Osteoblast (primary cell): Measurements from ENCODE around the gene EXOC2. TPM values are rescaled to one million over a fixed set of nuclear protein-coding genes. Genes with fewer than 3 reads are reported as not detected.

Experiments used
- DNase-seq: peaks from one replicate; pipeline ENCODE4 v3.0.0; 2011; ENCODE audit warnings: low spot score, mixed read lengths; ENCODE audit not compliant: insufficient read length; ENCODE audit errors: missing footprints
- H2AFZ ChIP-seq: 2 replicates; pipeline ENCODE4 v1.6.0; 2011; ENCODE audit warnings: mild to moderate bottlenecking, low read length
- H3K27ac ChIP-seq: 2 replicates; pipeline ENCODE4 v1.5.1; 2011; ENCODE audit warnings: mild to moderate bottlenecking, low read depth, low read length, moderate library complexity
- H3K27me3 ChIP-seq: 2 replicates; pipeline ENCODE4 v1.6.0; 2012; ENCODE audit warnings: mild to moderate bottlenecking, control low read depth, inconsistent platforms, low read length, moderate library complexity; ENCODE audit not compliant: insufficient read depth
- H3K36me3 ChIP-seq: 2 replicates; pipeline ENCODE4 v1.5.1; 2011; ENCODE audit warnings: mild to moderate bottlenecking, low read length, control low read depth, moderate library complexity; ENCODE audit not compliant: insufficient read depth
- H3K4me1 ChIP-seq: 2 replicates; pipeline ENCODE4 v1.5.1; 2011; ENCODE audit warnings: mild to moderate bottlenecking, low read length, control low read depth, moderate library complexity; ENCODE audit not compliant: insufficient read depth
- H3K4me2 ChIP-seq: 2 replicates; pipeline ENCODE4 v1.6.0; 2011; ENCODE audit warnings: mild to moderate bottlenecking, low read length; ENCODE audit not compliant: insufficient read depth
- H3K4me3 ChIP-seq: fragments of 200-600 bp; sonication (generic); 3 replicates; pipeline ENCODE4 v1.5.1; 2012; ENCODE audit warnings: mild to moderate bottlenecking, low read length, inconsistent platforms; ENCODE audit not compliant: insufficient read depth
- H3K79me2 ChIP-seq: 2 replicates; pipeline ENCODE4 v1.6.0; 2012; ENCODE audit warnings: mild to moderate bottlenecking, low read length, control low read depth, inconsistent platforms; ENCODE audit not compliant: insufficient read depth
- H3K9me3 ChIP-seq: 2 replicates; pipeline ENCODE4 v1.5.1; 2011; ENCODE audit warnings: low read depth, low read length, control low read depth
- H4K20me1 ChIP-seq: 2 replicates; pipeline ENCODE4 v1.6.0; 2012; ENCODE audit warnings: mild to moderate bottlenecking, low read length, control low read depth; ENCODE audit not compliant: insufficient read depth
- CTCF ChIP-seq: IDR thresholded peaks from 2 replicates; pipeline ENCODE4 v1.5.1; 2011; ENCODE audit warnings: mild to moderate bottlenecking, low read depth, low read length, moderate library complexity; ENCODE audit errors: extremely low read depth
- total RNA-seq: library from RNA; depleted of rRNA; stranded (reverse); fragments of >200 nt; gene quantifications from 2 replicates; pipeline ENCODE4 v1.2.3, GENCODE V29; 2012

EXOC2 gene
- total RNA-seq, 1 donor: 19.5 TPM

GRCh38 chr6:524803-525202, 168.1 kb downstream of the EXOC2 start:
- Histone ChIP-seq H3K79me2 (no peaks in the 10 kb centered on the region), H2AFZ (no peak overlapping the region), H3K9me3 (peaks cover 2% of the 10 kb centered on the region), H3K4me3 (no peak overlapping the region), H3K4me2 (no peak overlapping the region), H3K36me3 (peaks cover 15% of the 10 kb centered on the region), H4K20me1 (no peaks in the 10 kb centered on the region), H3K4me1 (no peaks in the 10 kb centered on the region), H3K27me3 (no peaks in the 10 kb centered on the region), H3K27ac (no peak overlapping the region)
- DNase-seq: no peak
- no peak for TF ChIP-seq CTCF

- Histone ChIP-seq H3K4me1 (no peaks in the 10 kb centered on the region), H3K36me3 (peaks cover 15% of the 10 kb centered on the region), H4K20me1 (no peaks in the 10 kb centered on the region), H2AFZ (no peak overlapping the region), H3K9me3 (peaks cover 2% of the 10 kb centered on the region), H3K27me3 (no peaks in the 10 kb centered on the region), H3K79me2 (no peaks in the 10 kb centered on the region), H3K4me2 (no peak overlapping the region), H3K27ac (no peak overlapping the region), H3K4me3 (no peak overlapping the region)
- no peak for DNase-seq
- no peak for TF ChIP-seq CTCF
These were observed 172.1 kb downstream of the EXOC2 start for GRCh38 chr6:520820-521219.

GRCh38 chr6:518218-518617, 174.7 kb downstream of the EXOC2 start:
- Histone ChIP-seq H3K4me3 (no peak overlapping the region), H3K4me1 (no peaks in the 10 kb centered on the region), H3K27ac (no peak overlapping the region), H3K79me2 (no peaks in the 10 kb centered on the region), H3K27me3 (no peaks in the 10 kb centered on the region), H3K9me3 (peaks cover 2% of the 10 kb centered on the region), H2AFZ (no peak overlapping the region), H3K4me2 (no peak overlapping the region), H4K20me1 (no peaks in the 10 kb centered on the region), H3K36me3 (peaks cover 15% of the 10 kb centered on the region)
- no peak for TF ChIP-seq CTCF
- DNase-seq: no peak

GRCh38 chr6:516213-516612, 176.7 kb downstream of the EXOC2 start:
- Histone ChIP-seq H3K4me3 (no peak overlapping the region), H3K4me1 (no peaks in the 10 kb centered on the region), H3K4me2 (no peak overlapping the region), H3K27me3 (no peaks in the 10 kb centered on the region), H3K9me3 (peaks cover 2% of the 10 kb centered on the region), H3K27ac (no peak overlapping the region), H3K36me3 (peaks cover 6% of the 10 kb centered on the region), H2AFZ (no peak overlapping the region), H4K20me1 (no peaks in the 10 kb centered on the region), H3K79me2 (no peaks in the 10 kb centered on the region)
- no peak for DNase-seq
- TF ChIP-seq CTCF: no peak
